GM19023 (cell line): ENCODE data around the gene EXOC6.

Source experiments
- ATAC-seq: cut with Tn5 transposase; IDR thresholded peaks from one replicate; pipeline ENCODE4 v1.9.1; 2021; ENCODE audit warnings: mild to moderate bottlenecking, moderate library complexity; ENCODE audit not compliant: unreplicated experiment

EXOC6 gene

GRCh38 chr10:93062514-93063143, 214.3 kb downstream of the EXOC6 start:
- ATAC-seq: peak; percentile 61

- ATAC-seq: no peak
Measured at GRCh38 chr10:93063144-93063976, 215.0 kb downstream of the EXOC6 start.

GRCh38 chr10:93063977-93064660, 215.8 kb downstream of the EXOC6 start:
- ATAC-seq: no peak

- no peak for ATAC-seq
Measured at GRCh38 chr10:93064874-93065660, 216.7 kb downstream of the EXOC6 start.

GRCh38 chr10:93065675-93066543, 217.6 kb downstream of the EXOC6 start:
- ATAC-seq: no peak

- no peak for ATAC-seq
Measured at GRCh38 chr10:93066544-93066913, 218.2 kb downstream of the EXOC6 start.

GRCh38 chr10:93067443-93068365, 219.4 kb downstream of the EXOC6 start:
- ATAC-seq: no peak

- ATAC-seq: no peak
Measured at GRCh38 chr10:93068411-93069244, 220.3 kb downstream of the EXOC6 start.

- no peak for ATAC-seq
Measured at GRCh38 chr10:93069245-93069561, 220.9 kb downstream of the EXOC6 start.

- ATAC-seq: no peak
Measured at GRCh38 chr10:93070378-93071176, 222.3 kb downstream of the EXOC6 start.

GRCh38 chr10:93071177-93071472, 222.8 kb downstream of the EXOC6 start:
- no peak for ATAC-seq

- no peak for ATAC-seq
Measured at GRCh38 chr10:93071674-93072224, 223.4 kb downstream of the EXOC6 start.

- no peak for ATAC-seq
Measured at GRCh38 chr10:93072225-93072712, 223.9 kb downstream of the EXOC6 start.

GRCh38 chr10:93072713-93073538, 224.6 kb downstream of the EXOC6 start:
- ATAC-seq: no peak

- ATAC-seq: no peak
Measured at GRCh38 chr10:93073539-93074146, 225.3 kb downstream of the EXOC6 start, which contains the start of gene CYP26A1. CYP26A1 (plus strand) TSS chr10:93073893; CDS start chr10:93073935, 42 bp downstream.

- ATAC-seq: no peak
Measured at GRCh38 chr10:93074147-93074596, 225.9 kb downstream of the EXOC6 start.
